SU-DHL-6 (cell line): Measurements from ENCODE around the gene SETMAR.

Experiments
- H2AFZ ChIP-seq: fragments of 200-600 bp; sonication (generic); 2 replicates; pipeline ENCODE4 v1.6.1; 2014; ENCODE audit warnings: low read depth, mild to moderate bottlenecking, moderate library complexity, mixed read lengths, antibody characterized with exemption, low read length; ENCODE audit not compliant: severe bottlenecking
- H3F3A ChIP-seq: fragments of 200-600 bp; shearing (Covaris generic); 2 replicates; pipeline ENCODE4 v1.6.0; 2016; ENCODE audit warnings: antibody characterized with exemption, mild to moderate bottlenecking; ENCODE audit not compliant: insufficient read depth
- H3K27ac ChIP-seq: fragments of 200-600 bp; sonication (generic); 2 replicates; pipeline ENCODE4 v1.5.1; 2016; ENCODE audit warnings: low read depth, mild to moderate bottlenecking, low read length, moderate library complexity, mixed read lengths
- H3K27me3 ChIP-seq: fragments of 200-600 bp; sonication (generic), shearing (Covaris generic); 2 replicates; pipeline ENCODE4 v1.6.0; 2014; ENCODE audit warnings: mild to moderate bottlenecking, low read length
- H3K36me3 ChIP-seq: fragments of 200-600 bp; sonication (generic); 2 replicates; pipeline ENCODE4 v1.6.1; 2014; ENCODE audit warnings: mild to moderate bottlenecking, low read length, mixed read lengths
- H3K4me2 ChIP-seq: fragments of 300-600, 200-600 bp; shearing (Covaris generic), sonication (generic); 2 replicates; pipeline ENCODE4 v1.6.0; 2014; ENCODE audit warnings: low read length, low read depth, mild to moderate bottlenecking; ENCODE audit not compliant: poor library complexity, severe bottlenecking
- H3K4me3 ChIP-seq: fragments of 200-600 bp; sonication (generic); 2 replicates; pipeline ENCODE4 v1.5.1; 2014; ENCODE audit warnings: antibody characterized with exemption, low read length, mild to moderate bottlenecking, mixed read lengths; ENCODE audit not compliant: insufficient read depth, poor library complexity, severe bottlenecking
- H3K79me2 ChIP-seq: fragments of 200-600 bp; sonication (generic); 2 replicates; pipeline ENCODE4 v1.6.1; 2014; ENCODE audit warnings: mild to moderate bottlenecking, low read length, moderate library complexity; ENCODE audit not compliant: insufficient read depth
- H3K9ac ChIP-seq: fragments of 200-600 bp; sonication (generic); 2 replicates; pipeline ENCODE4 v1.7.0; 2014; ENCODE audit warnings: mild to moderate bottlenecking, low read length
- H3K9me2 ChIP-seq: fragments of 200-600 bp; sonication (generic); replicated peaks from 2 replicates; pipeline ENCODE4 v1.6.1; 2014; ENCODE audit warnings: low read length; ENCODE audit not compliant: insufficient read depth
- H3K9me3 ChIP-seq: fragments of 200-600 bp; sonication (generic); 2 replicates; pipeline ENCODE4 v1.6.1; 2014; ENCODE audit warnings: low read length, mixed read lengths; ENCODE audit not compliant: insufficient read depth
- H4K20me1 ChIP-seq: fragments of 200-600 bp; sonication (generic); 2 replicates; pipeline ENCODE4 v1.6.1; 2014; ENCODE audit warnings: low read depth, mild to moderate bottlenecking, antibody characterized with exemption, low read length, moderate library complexity, mixed read lengths
- CTCF ChIP-seq: fragments of 200-600 bp; sonication (generic); IDR thresholded peaks from one replicate; pipeline ENCODE4 v1.5.1; 2017; ENCODE audit warnings: antibody characterized with exemption, mild to moderate bottlenecking, low read length, moderate library complexity; ENCODE audit not compliant: insufficient read depth, poor library complexity, severe bottlenecking
- EZH2phosphoT487 ChIP-seq: fragments of 200-600 bp; sonication (generic), shearing (Covaris generic); conservative IDR thresholded peaks from 2 replicates; pipeline ENCODE4 v1.6.1; 2018; ENCODE audit warnings: mild to moderate bottlenecking, antibody characterized with exemption, low read length, moderate library complexity, mixed read lengths

Gene SETMAR

GRCh38 chr3:4321732-4322131 lies 18.6 kb downstream of the SETMAR start:
- Histone ChIP-seq H3K4me3 (no peak overlapping the region), H3K9me2 (no peaks in the 10 kb centered on the region)
- TF ChIP-seq CTCF (no peak), EZH2phosphoT487 (no peak)

DNA sequence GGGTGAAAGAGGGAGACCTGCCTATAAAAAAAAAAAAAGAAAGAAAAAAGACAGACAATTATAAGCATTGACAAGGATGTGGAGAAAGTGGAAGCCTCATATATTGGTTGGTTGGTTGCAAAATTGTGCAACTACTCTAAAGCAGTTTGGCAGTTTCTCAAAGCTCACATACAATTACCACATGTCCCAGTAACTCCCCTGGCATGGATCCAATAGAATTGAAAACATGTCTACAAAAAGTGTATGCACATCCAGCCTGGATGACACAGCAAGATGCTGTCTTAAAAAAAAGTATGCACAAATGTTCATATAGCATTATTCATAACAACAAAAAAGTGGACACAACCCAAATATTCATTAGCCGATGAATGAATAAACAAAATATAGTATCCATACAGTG lies 19.5 kb downstream of the SETMAR start:
- 0 out of 2 replicates have a peak, but pooled peaks cover 4% of the 10 kb centered on the region for H3K36me3 ChIP-seq
- no peak overlapping the region for H3K27ac ChIP-seq
- no peaks in the 10 kb centered on the region for H3K27me3 ChIP-seq
- H3K9me3 ChIP-seq: peaks cover 9% of the 10 kb centered on the region; the same call in 1 of the 2 replicates
- no peak overlapping the region for H3K4me2 ChIP-seq
- no peak for TF ChIP-seq EZH2phosphoT487
- TF ChIP-seq CTCF: no peak
- H4K20me1 ChIP-seq: no peaks in the 10 kb centered on the region
- H2AFZ ChIP-seq: no peak overlapping the region
- no peak overlapping the region for H3K4me3 ChIP-seq
- no peaks in the 10 kb centered on the region for H3F3A ChIP-seq
- no peaks in the 10 kb centered on the region for H3K79me2 ChIP-seq
- no peaks in the 10 kb centered on the region for H3K9me2 ChIP-seq
- no peak overlapping the region for H3K9ac ChIP-seq

More at GRCh38 chr3:4321732-4322131, 18.6 kb downstream of the SETMAR start:
- Histone ChIP-seq H2AFZ (no peak overlapping the region), H3F3A (no peaks in the 10 kb centered on the region), H3K79me2 (no peaks in the 10 kb centered on the region), H3K36me3 (no peaks in the 10 kb centered on the region), H3K4me2 (no peak overlapping the region), H3K9me3 (peaks cover 3% of the 10 kb centered on the region; the same call in 1 of the 2 replicates), H3K9ac (no peak overlapping the region), H3K27me3 (no peaks in the 10 kb centered on the region), H3K27ac (no peak overlapping the region), H4K20me1 (no peaks in the 10 kb centered on the region)

DNA sequence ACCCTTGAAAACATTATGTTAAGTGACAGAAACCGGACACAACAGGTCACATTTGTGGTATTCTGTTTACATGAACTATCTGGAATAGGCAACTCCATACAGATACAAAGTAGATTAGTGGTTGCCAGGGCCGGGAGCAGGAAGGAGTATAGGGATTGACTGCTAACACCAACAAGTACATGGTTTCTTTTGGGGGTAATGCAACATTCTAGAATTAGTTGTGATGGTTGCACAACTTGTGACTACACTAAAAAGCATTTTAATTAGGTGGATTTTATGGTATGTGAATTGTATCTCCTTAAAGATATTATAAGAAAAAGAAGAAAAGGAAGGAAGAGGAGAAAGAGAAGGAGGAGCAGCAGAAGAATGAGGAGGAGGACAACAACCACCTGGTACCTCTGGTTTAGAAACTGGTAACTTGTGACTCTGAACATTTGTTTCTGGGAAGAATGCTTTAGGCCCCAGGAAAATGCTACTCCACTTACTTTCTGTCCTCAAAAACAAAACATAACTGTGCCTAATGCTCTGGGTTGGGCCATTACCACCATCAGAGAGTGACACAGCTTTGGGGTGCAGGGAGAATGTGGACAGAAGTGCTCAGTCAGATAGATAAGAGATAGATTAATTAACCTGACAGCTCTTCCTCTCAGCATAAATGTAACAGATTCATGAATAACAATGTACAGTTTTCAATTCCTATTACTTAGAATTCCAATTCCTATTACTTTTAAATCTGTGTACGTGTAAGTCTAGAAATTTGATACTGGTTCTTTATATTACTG lies 20.3 kb downstream of the SETMAR start:
- Histone ChIP-seq H3K4me3 (no peak overlapping the region), H4K20me1 (no peaks in the 10 kb centered on the region), H3K27ac (no peak overlapping the region), H3K9me3 (peaks cover 12% of the 10 kb centered on the region; the same call in 1 of the 2 replicates), H3K9me2 (no peaks in the 10 kb centered on the region), H3K4me2 (no peak overlapping the region), H3K36me3 (0 out of 2 replicates have a peak, but pooled peaks cover 4% of the 10 kb centered on the region), H3K9ac (no peak overlapping the region), H2AFZ (no peak overlapping the region), H3K79me2 (no peaks in the 10 kb centered on the region), H3K27me3 (no peaks in the 10 kb centered on the region), H3F3A (no peaks in the 10 kb centered on the region)
- TF ChIP-seq EZH2phosphoT487 (no peak), CTCF (no peak)
